ENCODE results near the gene SLC35F1. TPM values are rescaled to one million over a fixed set of nuclear protein-coding genes. Genes with fewer than 3 reads are reported as not detected.

The SLC35F1 gene
- total and polyA plus RNA-seq, 8 donors, result 0.18 to 4.0 (median 3.4) TPM

- Histone ChIP-seq H3K27ac (no peak overlapping the region), H3K4me1 (no peaks in the 10 kb centered on the region), H3K36me3 (no peaks in the 10 kb centered on the region), H3K4me3 (no peak overlapping the region), H3K9me3 (no peaks in the 10 kb centered on the region), H3K27me3 (no peaks in the 10 kb centered on the region)
- no peak for DNase-seq
- TF ChIP-seq CTCF (IDR thresholded peaks at IDR 0.05), result no peak
- ATAC-seq, result no peak
- intact Hi-C loops (cut with DNase I), result no loop called here
Observed at GRCh38 chr6:118083711-118084110, 176.6 kb downstream of the SLC35F1 start.

- H3K9me3 ChIP-seq, result no peaks in the 10 kb centered on the region
- H3K4me3 ChIP-seq, result no peak overlapping the region
- intact Hi-C loops (cut with DNase I), result no loop called here
- ATAC-seq, result no peak
- no peaks in the 10 kb centered on the region for H3K36me3 ChIP-seq
- no peaks in the 10 kb centered on the region for H3K27me3 ChIP-seq
- H3K27ac ChIP-seq, result no peak overlapping the region
- no peaks in the 10 kb centered on the region for H3K4me1 ChIP-seq
- no peak for TF ChIP-seq CTCF (IDR thresholded peaks at IDR 0.05)
- DNase-seq, result no peak
Observed at GRCh38 chr6:118085665-118086064, 178.6 kb downstream of the SLC35F1 start.

- H3K27me3 ChIP-seq, result no peaks in the 10 kb centered on the region
- no peak for TF ChIP-seq CTCF (IDR thresholded peaks at IDR 0.05)
- DNase-seq (no peak), ATAC-seq (no peak)
- no peaks in the 10 kb centered on the region for H3K4me1 ChIP-seq
- H3K9me3 ChIP-seq, result peaks cover 0 to 3% of the 10 kb centered on the region in 2 donors
- intact Hi-C loops (cut with DNase I), result no loop called here
- H3K4me3 ChIP-seq, result no peak overlapping the region
- H3K36me3 ChIP-seq, result no peaks in the 10 kb centered on the region
- no peak overlapping the region for H3K27ac ChIP-seq
Observed at GRCh38 chr6:118086159-118086558, 179.1 kb downstream of the SLC35F1 start.

GRCh38 chr6:118092086-118092485 lies 185.0 kb downstream of the SLC35F1 start:
- no peak for DNase-seq
- intact Hi-C loops (cut with DNase I), result no loop called here
- H3K4me3 ChIP-seq, result no peak overlapping the region
- H3K27ac ChIP-seq, result no peak overlapping the region
- ATAC-seq, result no peak
- no peak for TF ChIP-seq CTCF (IDR thresholded peaks at IDR 0.05)
- no peaks in the 10 kb centered on the region for H3K36me3 ChIP-seq
- no peaks in the 10 kb centered on the region for H3K27me3 ChIP-seq
- peaks cover 0 to 20% of the 10 kb centered on the region in 2 donors for H3K9me3 ChIP-seq
- no peaks in the 10 kb centered on the region for H3K4me1 ChIP-seq

- Histone ChIP-seq H3K9me3 (peaks cover 0 to 11% of the 10 kb centered on the region in 2 donors), H3K4me1 (no peaks in the 10 kb centered on the region), H3K4me3 (no peak overlapping the region), H3K27me3 (no peaks in the 10 kb centered on the region), H3K27ac (no peak overlapping the region), H3K36me3 (no peaks in the 10 kb centered on the region)
- DNase-seq, result no peak
- TF ChIP-seq CTCF (IDR thresholded peaks at IDR 0.05), result no peak
- intact Hi-C loops (cut with DNase I), result no loop called here
- ATAC-seq, result no peak
Observed at GRCh38 chr6:118097576-118097975, 190.5 kb downstream of the SLC35F1 start.
